Hematopoietic multipotent progenitor cell treated with erythropoietin and hydrocortisone succinate and interleukin-3 and kit ligand, for 4 days (in vitro differentiated cells): ENCODE measurements around the gene CRIP2.

Source experiments
- DNase-seq: peaks from one replicate; pipeline ENCODE4 v3.0.0-alpha.2; 2015

Gene CRIP2, protein sequence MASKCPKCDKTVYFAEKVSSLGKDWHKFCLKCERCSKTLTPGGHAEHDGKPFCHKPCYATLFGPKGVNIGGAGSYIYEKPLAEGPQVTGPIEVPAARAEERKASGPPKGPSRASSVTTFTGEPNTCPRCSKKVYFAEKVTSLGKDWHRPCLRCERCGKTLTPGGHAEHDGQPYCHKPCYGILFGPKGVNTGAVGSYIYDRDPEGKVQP

DNA sequence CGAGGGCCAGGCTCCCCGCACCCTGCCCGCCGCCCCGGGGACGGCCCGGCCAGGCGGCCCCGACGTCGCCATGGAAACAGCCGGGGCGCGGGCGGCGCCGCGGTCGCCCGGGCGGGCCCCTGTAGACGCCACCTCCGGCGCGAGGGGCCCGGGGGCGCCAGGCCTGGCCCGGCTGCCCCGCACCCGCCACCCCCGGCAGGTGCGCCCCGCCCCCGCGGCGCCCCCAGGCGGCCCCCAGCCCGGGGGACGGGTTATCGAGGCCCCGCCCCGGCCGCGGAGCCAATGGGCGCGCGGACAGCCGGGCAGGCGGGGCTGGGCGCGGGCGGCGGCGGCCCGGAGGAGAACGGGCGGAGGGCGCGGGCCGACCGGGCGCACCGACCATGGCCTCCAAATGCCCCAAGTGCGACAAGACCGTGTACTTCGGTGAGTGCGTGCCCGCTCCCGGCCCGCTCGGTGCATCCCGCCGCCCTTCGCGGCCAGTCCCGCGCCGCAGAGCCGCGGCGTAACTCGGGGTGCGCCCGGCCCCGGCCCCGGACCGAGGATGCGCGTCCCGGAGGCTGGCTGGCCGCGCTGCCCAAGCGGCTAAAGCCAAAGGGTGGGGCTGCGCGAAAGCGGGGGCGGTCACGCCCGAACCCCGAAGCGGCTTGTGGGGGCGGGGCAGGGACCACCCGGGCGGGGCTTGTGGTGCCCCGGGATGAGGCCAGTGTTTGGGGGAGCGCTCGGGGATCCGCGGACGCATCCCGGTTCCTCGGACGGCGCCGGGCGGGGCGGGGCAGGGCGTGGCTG is at the start of gene CRIP2:
CRIP2 (plus strand) TSS at position 339 of the 786 bp plus-strand sequence; CDS start at position 381, 42 bp downstream.
- DNase-seq, result peak; percentile 40

DNA sequence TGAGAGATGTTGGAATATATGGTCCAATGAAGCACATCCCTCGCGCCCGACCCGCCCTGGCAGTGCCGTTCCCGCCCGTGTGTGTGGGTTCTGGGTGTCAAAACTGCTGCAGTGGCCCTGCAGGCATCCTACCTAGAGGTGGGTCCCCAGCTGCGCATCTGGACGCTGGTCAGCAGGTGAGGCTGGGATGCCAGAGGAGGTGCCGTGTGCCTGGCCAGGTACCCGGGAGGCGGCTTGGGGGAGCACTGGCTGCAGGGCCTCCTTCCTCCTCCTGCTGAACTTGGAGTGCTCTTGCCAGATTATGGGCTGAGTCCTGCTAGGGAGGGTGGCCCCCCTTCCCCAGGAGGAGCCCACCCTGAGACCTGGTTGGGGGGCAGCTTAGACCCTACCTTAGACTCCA is 49.8 kb upstream of the CRIP2 start:
- DNase-seq, result no peak

DNA sequence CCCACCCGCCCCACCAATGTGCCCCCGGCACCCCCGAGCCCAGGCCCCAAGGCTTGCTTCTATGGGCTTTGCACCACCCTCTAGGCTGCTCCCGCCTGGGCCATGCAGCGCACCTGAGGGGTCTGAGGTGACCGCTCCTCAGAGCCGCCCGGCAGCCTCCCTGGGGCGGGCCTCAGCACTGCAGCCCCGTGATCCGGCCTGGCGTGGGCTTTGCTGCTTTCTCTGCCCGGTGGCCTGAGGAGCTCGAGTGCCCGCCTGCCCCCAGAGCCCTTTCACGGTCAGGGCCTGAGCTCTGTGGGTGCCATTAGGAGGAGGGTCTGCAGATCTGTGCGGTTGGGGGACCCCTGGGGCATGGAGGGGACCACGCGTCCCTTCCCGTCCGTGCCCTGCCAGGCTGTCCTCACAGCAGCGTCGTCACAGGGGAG is 48.8 kb upstream of the CRIP2 start:
- no peak for DNase-seq

DNA sequence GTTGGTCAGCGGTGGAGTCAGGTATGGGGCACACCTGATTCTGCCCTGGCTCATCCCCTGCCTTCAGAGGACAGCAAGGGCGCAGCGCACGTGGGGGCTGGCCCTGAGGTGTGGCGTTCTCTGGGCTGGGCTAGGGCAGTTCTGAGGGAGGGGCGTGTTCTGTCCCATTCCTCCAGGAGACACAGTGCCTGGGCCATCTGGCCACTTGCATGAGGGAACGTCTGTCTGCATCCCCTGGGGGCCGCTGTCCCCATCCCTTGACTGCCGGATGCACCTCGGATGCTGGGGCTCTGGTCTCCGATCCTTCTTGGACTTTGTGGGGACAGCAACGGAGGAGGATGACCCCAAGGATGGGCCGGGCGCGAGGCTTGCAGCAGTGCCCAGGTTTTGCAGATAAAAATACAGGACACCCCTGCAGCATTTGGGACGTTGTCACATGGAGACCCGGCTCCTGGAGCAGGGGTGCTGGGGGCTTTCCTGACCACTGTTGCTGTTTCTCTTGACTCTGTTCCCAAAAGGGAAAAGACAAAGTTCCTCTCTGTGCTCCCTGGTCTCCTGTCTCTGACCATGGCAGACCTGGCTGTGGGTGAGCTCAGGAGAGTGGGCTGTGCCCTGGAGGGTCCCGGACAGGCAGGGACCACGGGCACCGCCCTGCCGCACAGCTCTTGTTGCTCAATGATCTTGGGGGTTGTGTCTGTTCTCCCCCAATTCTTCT is 48.0 kb upstream of the CRIP2 start:
- DNase-seq, result no peak

DNA sequence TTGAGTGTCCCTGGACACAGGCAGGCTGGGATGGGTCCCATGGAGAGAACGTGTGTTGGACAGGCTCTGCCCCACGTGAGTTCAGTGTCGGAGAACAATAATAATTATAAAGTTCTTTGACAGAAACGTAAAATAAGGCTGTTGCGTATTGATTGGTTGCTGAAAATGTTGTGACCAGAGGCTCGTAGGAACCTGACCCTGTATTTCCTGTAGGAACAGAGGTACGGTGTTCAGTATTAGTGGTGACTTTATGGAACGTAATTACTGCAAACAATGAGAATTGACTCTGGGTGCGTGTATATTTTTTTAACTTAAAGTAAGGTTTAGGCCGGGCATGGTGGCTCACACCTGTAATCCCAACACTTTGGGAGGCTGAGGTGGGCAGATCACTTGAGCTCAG is 47.2 kb upstream of the CRIP2 start:
- no peak for DNase-seq

DNA sequence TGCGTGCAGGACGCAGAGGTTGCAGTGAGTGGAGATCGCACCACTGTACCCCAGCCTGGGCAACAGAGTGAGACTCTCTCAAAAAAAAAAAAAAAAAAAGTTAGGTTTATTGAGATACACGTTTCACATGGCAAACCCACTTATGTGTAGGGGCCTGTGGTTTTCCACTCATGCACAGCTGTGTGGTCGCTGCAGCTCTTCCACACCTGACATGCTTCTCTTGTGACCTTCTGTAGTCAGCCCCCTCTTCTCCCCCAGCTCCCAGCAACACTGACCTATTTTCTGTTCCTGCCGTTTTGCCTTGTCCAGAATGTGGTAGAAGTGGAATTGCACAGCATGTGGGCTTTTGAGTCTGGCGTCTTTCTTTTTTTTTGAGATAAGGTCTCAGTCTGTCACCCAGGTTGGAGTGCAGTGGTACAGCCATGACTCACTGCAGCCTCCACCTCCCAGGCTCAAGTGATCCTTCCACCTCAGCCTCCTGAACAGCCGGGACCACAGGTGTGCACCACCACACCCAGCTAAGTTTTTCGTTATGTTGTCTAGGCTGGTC is 46.6 kb upstream of the CRIP2 start:
- DNase-seq, result no peak

DNA sequence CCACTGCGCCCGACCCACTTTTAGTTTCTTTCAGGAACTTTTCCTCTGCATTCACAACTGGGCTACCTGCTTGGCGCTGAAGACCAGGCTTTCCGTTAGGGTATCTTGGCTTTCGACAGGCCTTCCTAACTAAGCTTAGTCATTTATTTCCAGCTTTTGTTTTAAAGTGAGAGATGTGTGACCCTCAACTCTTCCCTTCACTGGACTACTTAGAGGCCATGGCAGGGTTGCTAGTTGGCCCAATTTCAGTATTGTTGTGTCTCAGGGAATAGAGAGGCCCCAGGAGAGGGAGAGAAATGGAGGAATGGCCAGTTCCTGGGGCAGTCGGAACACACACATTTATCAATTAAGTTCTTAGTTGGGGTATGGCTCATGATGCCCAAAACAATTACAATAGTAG is 44.6 kb upstream of the CRIP2 start:
- DNase-seq, result no peak

DNA sequence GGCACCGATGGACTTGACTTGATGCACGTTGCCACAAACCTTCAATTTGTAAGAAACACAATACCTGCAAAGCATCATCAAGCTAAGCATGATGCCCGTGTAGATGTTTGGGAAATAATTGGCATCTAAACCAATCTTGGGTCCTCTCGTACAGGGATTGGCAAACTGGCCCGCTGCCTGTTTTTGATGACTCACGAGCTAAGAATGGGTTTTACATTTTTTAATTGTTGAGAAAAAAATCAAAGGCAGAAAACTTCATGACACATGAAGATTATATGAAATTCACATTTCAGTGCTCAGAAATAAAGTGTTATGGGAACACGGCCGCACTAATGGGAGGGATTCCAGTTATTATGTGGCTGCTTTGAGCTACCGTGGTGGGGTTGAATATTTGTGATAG is 44.1 kb upstream of the CRIP2 start:
- no peak for DNase-seq

DNA sequence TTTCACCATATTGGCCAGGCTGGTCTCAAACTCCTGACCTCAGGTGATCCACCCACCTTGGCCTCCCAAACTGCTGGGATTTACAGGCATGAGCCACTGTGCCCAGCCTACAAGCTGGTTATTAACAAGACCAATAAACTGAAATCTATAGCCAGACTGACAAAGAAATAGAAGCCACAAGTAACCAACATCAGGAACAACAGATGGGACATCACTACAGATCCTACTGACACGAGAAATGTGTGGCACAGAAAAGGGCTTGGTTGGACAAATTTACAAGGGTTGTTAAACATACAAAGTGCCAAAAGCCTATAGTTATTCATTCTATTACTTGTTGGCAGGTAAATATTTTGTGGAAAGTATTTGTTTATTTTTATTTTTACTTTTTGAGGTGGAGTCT is 43.4 kb upstream of the CRIP2 start:
- no peak for DNase-seq

DNA sequence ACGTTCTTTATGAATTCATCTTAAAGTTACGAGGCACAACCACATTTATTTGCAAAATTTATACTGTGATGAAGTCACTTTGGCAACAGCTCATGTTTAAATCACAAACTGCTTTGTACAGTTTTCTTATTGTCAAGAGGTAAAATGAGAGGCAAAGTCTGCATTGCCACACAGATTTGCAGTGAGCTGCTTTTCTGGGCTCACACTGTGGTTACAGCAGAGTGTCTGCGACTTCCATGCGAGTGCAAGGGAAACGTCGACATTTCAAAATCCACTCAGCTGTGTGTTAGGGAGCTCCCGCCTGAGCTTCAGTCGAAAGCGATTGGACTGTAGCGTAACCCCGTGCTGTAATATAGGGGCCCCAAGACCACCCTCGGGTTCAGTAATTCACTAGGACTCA is 42.0 kb upstream of the CRIP2 start:
- DNase-seq, result no peak

DNA sequence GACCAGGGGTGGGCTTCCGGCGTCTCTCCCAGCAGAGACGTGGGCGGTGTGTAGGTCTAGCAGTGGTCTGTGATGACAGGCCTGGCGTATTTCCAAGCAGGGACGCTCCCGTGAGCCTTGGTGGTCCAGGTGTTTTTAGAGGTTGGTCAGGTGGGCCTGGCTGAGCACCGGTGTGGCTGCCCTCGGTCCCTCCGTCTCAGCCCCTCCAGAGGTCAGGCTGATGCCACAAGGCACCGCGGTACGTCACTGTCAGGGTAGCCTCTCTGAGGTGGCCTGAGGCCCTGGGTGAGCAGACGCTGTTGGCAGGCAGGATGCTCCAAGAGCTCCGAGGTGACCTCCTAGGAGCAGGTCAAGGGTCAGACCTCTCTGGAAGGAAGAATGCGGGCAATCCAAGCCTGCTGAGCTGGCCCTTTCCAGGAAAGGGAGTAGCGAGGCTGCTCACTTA is 41.4 kb upstream of the CRIP2 start:
- DNase-seq, result no peak

DNA sequence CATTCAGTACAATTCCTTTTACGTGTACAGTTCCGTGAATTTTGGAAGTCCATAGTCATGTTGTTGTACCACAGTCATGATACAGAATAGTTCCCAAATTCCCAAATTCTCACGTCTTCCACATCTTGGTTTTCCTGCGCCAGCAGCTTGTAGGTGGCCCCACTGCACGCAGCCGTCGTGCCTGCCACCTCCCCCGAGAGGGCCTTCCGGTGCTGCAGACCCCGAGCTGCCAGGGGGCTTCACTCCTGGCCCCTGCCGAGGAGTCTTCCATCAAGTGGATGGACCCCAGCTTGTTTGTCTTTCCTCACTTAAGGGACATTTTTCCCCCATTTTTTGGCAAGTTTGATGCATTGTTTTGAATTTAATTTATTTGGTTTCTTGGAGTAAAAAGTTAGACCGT is 38.2 kb upstream of the CRIP2 start:
- no peak for DNase-seq

DNA sequence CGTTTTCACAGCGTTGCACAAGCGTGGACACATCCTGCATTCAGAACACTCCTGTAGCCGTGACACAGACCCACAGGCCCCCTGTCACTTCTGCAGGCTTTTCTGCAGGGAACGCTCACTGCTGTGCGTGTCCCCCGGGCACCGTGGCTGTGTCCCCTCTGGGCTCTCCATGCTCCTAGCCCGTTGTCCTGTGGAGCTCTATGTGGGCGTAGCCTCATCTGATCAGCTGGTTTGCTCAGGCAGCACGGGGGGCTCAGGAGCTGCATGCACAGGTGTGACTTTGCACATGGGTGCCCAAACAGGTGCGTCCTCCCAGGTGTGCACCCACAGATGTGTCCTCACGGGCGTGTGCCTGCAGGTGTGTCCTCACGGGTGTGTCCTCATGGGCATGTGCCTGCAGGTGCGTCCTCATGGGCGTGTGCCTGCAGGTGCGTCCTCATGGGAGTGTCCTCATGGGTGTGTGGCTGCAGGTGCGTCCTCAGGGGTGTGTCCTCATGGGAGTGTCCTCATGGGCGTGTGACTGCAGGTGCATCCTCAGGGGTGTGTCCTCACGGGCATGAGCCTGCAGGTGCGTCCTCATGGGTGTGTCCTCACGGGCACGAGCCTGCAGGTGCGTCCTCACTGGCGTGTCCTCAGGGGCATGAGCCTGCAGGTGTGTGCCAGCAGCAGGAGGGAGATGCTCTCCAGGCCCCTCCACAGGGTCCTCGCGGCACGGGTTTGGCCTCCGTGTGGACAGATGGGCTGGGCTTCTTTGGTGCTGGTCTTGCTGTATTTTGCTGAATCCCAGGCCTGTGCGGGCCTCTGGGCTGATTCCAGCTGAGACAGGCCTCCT is 37.5 kb upstream of the CRIP2 start:
- DNase-seq, result no peak

DNA sequence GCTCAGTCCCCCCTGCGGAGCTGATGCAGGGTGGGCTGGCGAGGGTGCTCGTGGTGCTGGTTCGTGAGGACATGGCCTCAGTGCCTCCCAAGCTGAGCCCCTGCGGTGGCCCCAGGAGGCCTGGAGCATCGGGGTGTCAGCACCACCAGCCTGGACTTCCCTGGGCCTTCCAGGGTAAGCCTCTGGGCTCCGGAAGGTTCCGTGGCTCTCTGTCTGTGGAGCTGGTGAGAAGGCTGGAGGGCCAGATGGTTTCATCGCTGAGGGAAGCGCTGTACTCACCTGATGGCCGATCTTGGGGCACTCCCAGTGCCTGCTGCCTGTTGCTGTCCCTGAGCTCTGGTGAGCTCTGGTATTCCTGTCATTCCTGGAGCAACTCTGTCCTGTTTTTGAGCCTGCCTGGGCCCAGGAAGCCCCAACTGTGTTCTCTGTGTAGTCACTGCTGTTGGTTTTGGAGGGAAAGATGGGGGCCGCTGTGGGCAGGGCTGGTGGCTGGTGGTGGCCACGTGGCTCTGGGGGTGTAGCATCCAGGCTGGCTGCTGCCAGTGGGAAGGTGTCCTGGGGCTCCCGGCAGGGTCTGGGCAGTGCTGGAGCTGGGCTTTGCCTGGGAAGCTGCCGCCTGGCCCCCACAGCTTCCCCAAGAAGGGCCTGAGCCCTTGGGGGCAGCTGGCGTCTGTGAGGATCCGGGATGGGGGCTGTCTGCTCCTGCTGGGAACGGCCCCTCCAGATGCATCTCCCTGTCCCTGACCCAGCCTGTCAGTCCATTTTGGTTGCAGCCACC is 36.7 kb upstream of the CRIP2 start:
- DNase-seq, result no peak

DNA sequence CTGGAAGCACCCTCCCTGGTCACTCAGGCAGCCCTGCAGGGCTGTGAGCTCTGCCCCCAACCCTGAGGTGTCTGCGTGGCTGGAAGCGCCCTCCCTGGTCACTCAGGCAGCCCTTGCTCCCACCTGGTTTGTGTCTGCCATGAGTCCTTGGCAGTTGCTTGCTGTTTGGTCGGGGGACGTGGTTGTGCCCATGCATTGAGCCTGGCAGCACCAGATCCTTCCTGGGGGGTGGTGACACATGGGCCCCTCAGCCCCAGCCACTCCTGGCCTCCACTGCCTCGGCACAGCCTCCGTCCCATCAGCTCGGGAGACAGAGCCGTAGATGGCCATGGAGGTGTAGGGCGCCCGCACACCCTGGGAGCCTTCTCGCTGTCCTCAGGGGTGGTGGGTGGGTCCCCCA is 35.4 kb upstream of the CRIP2 start:
- no peak for DNase-seq

DNA sequence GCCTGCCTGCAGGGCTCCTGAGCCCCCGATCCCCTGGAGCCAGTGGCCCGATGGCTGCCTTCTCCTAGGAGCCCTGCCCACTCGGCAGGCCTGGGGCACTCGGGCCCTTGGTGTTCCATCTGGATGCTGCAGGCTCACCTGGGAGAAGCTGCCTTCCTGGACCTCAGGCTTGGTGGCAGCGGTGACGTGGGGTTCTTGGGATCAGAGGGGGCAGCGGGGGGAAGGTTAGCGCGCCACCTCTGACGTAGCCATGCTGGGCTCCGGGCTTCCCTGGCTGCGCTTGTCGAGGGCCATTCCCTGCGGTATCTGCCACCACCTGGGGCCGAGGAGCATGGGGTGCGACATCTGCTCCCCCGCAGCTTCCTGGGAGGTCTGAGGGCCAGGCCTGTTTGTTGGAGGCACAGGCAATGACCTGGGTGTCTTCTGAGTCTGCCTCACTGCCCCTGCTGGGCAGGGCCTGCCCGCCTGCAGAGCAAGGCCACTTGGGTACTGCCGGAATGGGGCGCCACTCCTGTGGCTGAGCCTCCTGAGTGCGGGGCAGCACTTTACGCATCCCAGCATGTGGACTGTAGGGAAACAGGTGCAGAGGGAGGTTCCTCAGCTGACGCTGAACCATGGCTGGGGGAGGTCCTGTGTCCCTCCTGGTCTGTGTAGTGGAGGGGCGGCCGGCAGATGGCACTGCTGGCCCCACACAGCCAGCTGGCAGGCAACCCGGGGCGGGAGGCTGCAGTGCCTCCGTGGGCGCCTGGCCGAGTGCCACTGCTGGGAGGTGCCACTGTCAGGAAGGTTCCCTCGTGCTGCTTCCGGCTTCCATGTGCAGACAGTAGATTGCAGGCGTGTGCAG is 34.7 kb upstream of the CRIP2 start:
- DNase-seq, result peak; percentile 35

DNA sequence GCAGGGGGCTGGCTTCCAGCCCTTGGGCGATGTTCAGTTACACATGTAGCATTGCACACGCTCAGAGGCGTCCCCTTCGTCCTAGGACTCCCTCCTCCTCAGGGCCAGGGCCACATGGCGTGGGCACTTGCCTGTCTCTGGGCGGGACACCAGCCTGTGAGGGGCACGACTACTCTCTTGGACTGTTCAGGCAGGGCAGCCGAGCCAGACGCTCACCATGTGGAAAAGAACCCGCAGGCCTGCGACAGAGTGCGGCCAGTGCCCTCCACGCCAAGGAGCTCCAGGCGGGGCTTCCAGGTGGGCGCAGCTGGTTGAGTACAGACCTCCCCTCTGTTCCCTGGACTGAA is 34.1 kb upstream of the CRIP2 start:
- no peak for DNase-seq

DNA sequence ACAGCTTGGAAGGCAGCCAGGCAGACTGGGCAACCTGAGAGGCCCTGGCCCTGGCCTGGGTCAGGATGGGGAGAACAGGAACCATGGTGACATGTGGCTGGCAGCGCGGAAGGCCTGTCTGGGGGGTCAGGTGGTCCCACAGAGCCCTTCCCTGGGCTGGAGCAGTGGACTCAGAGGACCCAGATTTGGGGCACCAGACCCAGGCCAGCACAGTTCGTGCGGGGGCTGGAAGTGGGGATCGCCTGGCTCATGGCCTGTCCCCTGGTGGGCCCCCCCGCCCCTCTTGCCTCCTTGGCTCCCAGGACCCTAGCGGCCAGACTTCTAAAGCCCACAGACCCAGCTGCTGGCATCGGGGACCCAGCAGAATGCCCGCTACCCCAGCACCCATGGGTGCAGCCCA is 33.6 kb upstream of the CRIP2 start:
- no peak for DNase-seq

DNA sequence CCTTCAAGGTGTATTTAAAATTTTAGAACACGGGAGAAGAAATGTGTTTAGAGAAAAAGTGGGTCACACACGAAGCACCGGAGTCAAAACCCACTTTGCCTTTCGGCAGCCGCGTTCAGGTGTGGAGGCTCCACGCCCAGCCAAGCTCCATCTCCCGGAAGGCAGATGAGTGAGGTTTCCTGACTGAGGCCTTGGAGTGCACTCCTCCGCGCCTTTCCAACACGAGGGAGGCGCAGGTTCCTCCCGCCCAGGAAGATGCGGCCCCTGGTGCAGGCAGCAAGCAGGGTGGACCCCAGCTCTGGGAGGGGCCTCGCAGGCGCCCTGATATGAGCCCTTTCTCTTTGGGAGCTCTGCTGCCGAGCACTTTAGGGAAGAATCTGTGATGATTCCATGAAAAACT is 32.5 kb upstream of the CRIP2 start:
- no peak for DNase-seq

DNA sequence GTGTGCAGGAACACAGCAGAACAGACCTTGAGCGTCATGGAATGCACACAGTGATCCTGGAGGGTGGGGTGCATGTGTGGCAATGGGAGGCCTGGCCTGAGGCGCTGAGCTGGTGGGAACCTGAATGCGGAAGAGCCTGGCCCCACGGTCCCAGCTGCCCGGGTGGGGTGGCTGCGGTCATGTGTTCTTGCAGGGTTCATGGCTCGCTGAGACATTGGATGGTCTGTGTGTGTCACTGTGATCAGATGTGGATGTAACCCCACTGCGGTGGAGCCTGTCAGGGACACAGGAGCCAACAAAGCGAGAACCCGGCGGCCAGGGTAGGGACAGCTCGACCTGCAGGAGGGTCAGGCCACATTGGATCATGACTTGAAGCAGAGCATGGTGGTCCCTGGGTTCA is 31.8 kb upstream of the CRIP2 start:
- DNase-seq, result no peak

DNA sequence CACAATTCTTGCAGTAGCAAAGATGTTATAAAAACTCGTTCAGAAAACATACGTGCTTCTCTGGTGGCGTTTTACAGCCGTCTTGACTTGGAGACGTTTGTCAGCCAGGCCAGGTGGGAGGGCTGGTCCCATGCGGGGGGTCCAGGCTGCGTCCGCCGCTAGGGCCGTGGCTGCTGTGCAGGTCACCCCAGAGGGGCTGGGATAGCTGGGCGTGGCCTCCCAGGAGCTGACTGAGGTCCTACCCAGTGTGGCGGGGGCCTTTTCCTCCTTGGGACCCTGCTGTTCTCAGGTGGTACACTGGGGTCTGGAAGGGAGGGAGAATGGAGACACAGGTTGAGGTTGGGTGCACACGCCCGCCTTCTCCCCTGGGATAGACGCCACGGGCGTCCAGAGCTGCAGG is 29.8 kb upstream of the CRIP2 start:
- DNase-seq, result no peak
